CD4-positive, alpha-beta T cell treated with Interleukin-15 for 1 hour (primary cell): Measurements from ENCODE around the gene KIF5C.
A peak's percentile ranks its signal among the peaks of the same experiment; 100 is the strongest.

ENCODE experiments used
- DNase-seq: peaks from one replicate; pipeline ENCODE4 v3.0.0-alpha.2; 2020

The KIF5C gene

GRCh38 chr2:148996805-148997204, 121.8 kb downstream of the KIF5C start:
- no peak for DNase-seq

GRCh38 chr2:148998165-148998830, 123.3 kb downstream of the KIF5C start:
- DNase-seq: no peak

GRCh38 chr2:148998831-148999200, 123.8 kb downstream of the KIF5C start:
- DNase-seq: no peak

- no peak for DNase-seq
Measured at GRCh38 chr2:148999451-148999921, 124.5 kb downstream of the KIF5C start.

- DNase-seq: no peak
Measured at GRCh38 chr2:149000158-149000938, 125.3 kb downstream of the KIF5C start.

GRCh38 chr2:149001496-149001895, 126.5 kb downstream of the KIF5C start:
- DNase-seq: no peak

GRCh38 chr2:149002378-149002890, 127.4 kb downstream of the KIF5C start:
- DNase-seq: no peak

GRCh38 chr2:149002891-149003740, 128.1 kb downstream of the KIF5C start:
- no peak for DNase-seq

GRCh38 chr2:149004836-149005235, 129.8 kb downstream of the KIF5C start:
- DNase-seq: no peak

- no peak for DNase-seq
Measured at GRCh38 chr2:149005471-149006077, 130.5 kb downstream of the KIF5C start.

- DNase-seq: no peak
Measured at GRCh38 chr2:149006883-149007543, 132.0 kb downstream of the KIF5C start.

GRCh38 chr2:149008381-149008780, 133.4 kb downstream of the KIF5C start:
- no peak for DNase-seq

- DNase-seq: no peak
Measured at GRCh38 chr2:149009576-149010461, 134.8 kb downstream of the KIF5C start.

GRCh38 chr2:149012545-149012944, 137.5 kb downstream of the KIF5C start:
- no peak for DNase-seq

GRCh38 chr2:149015501-149015900, 140.5 kb downstream of the KIF5C start:
- no peak for DNase-seq

GRCh38 chr2:149015926-149016563, 141.0 kb downstream of the KIF5C start:
- no peak for DNase-seq

GRCh38 chr2:149017116-149017985, 142.3 kb downstream of the KIF5C start:
- DNase-seq: peak; percentile 59

- DNase-seq: no peak
Measured at GRCh38 chr2:149018981-149019380, 144.0 kb downstream of the KIF5C start.

- no peak for DNase-seq
Measured at GRCh38 chr2:149019768-149020167, 144.7 kb downstream of the KIF5C start.

GRCh38 chr2:149020432-149020851, 145.4 kb downstream of the KIF5C start:
- DNase-seq: no peak
